HFF-Myc (cell line): Measurements from ENCODE around the gene IL1R1.

Source experiments
- DNase-seq: peaks from one replicate; pipeline ENCODE4 v3.0.0-alpha.2; 2011; ENCODE audit warnings: low read depth; ENCODE audit errors: extremely low read depth
- H3K4me3 ChIP-seq: replicated peaks from 2 replicates; pipeline ENCODE4 v1.5.1; 2011; ENCODE audit warnings: low read depth, mild to moderate bottlenecking, control low read depth, low read length
- TF ChIP-seq, protein P1 (sequence below): IDR thresholded peaks from 2 replicates; pipeline ENCODE4 v1.5.1; 2012; ENCODE audit warnings: mild to moderate bottlenecking, low read depth, low read length, control low read depth; ENCODE audit errors: missing control alignments

IL1R1 gene

DNA sequence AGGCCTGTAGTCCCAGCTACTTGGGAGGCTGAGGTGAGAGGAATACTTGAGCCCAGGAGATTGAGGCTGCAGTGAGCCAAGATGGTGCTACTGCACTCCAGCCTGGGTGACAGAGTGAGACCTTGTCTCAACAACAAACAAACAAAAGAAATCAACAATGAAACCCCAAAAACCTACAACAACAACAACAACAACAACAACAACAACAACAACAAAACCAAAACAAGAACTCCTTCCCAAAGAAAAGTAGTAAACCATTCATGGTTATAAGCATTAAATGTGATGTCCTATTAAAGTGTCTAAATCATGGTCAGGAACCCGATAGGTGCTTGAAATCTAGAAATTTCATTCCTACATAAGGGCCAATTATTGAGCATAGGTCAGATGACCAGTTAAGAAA, 13.5 kb upstream of the IL1R1 start:
- TF ChIP-seq, protein P1, sequence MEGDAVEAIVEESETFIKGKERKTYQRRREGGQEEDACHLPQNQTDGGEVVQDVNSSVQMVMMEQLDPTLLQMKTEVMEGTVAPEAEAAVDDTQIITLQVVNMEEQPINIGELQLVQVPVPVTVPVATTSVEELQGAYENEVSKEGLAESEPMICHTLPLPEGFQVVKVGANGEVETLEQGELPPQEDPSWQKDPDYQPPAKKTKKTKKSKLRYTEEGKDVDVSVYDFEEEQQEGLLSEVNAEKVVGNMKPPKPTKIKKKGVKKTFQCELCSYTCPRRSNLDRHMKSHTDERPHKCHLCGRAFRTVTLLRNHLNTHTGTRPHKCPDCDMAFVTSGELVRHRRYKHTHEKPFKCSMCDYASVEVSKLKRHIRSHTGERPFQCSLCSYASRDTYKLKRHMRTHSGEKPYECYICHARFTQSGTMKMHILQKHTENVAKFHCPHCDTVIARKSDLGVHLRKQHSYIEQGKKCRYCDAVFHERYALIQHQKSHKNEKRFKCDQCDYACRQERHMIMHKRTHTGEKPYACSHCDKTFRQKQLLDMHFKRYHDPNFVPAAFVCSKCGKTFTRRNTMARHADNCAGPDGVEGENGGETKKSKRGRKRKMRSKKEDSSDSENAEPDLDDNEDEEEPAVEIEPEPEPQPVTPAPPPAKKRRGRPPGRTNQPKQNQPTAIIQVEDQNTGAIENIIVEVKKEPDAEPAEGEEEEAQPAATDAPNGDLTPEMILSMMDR, result no peak
- H3K4me3 ChIP-seq, result no peak overlapping the region

DNA sequence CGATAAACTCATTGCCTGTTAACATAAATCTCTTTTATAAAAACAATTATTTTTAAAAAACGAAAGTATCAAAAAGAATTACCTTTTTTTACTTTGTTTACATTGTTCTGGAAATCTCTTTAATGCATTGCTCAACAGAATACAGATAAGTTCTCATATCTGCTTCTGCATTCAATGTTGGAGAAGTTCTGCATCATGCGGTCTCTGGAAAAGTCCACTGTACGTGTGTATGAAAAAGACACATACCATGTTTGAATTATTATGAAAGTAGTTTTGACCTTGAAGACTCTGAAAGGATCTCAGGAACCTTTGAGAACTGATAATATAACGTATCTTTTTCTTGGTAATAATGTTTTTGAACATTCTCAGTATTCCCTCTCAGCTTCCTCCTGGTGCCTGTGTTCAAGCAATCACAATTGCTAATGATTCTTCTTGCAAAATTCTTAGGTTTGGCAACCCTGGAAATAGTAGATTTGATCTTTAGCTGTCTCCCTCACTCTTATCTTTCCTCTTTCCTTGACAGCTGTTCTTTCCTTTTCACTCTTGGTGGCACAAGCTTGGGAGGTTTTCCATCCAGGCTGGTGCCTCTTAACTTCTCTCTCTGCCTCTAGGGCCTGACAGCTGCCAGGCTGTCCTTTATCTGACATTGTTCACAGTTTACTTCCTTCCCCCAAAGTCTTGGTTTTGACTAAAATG, 12.4 kb upstream of the IL1R1 start:
- TF ChIP-seq, protein P1, result no peak

More for the DNA sequence above, 13.5 kb upstream of the IL1R1 start:
- no peak for DNase-seq

DNA sequence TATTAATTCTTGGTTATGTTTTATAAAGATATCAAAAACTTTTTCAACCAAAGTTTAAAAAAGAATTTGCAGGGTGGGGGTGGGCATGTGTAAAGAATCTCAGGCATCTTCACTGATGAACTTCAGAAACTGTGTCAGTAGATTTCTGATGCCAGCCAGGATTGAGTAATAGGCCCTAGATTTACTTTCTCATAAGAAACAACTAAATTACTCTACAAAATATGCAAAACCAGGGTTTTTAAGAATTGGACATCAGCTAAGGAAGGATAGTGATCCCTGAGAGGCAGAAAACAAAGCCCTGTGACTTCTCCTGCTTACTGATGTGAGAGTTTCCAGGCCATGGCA, 11.9 kb upstream of the IL1R1 start:
- DNase-seq, result no peak
- TF ChIP-seq, protein P1, result no peak

More for the DNA sequence above, 12.4 kb upstream of the IL1R1 start:
- DNase-seq, result no peak
- H3K4me3 ChIP-seq, result no peak overlapping the region

DNA sequence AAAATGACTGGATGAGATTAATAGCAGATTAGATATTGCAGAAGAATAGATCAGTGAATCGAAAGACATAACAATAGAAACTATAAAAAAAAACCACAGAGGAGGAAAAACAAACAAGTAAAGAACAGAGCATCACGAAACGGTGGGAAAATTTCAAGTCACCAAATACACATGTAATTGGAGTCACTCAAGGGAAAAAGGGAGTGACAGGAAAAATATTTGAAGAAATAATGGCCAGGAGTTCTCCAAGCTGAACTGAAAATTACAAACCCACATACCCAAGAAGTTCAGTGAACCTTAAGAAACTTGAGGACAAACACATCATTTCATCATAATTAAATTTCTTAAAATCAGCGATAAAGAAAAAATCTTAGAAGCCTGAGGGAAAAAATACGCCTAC, 11.0 kb upstream of the IL1R1 start:
- TF ChIP-seq, protein P1, result no peak
- no peak overlapping the region for H3K4me3 ChIP-seq
- DNase-seq, result no peak

More for the DNA sequence above, 11.9 kb upstream of the IL1R1 start:
- no peak overlapping the region for H3K4me3 ChIP-seq

DNA sequence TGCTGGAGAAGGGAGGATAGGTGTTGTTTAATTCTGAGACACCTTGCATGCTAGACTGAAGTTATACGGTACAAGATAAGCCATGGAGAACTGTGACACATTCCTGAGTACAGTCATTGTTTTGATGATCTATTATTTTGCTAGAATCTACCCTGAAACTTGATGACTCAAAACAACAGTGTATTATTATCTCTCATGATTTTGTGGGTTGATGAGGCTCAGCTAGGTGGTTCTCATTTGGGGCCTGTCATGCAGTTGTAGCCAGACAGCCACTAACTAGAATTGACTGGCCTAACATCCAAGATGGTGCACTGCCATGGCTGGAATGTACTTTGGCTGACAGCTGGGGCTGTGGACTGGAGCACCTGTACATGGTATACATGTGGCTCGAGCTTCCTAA, 5.4 kb upstream of the IL1R1 start:
- no peak overlapping the region for H3K4me3 ChIP-seq
- DNase-seq, result no peak
- TF ChIP-seq, protein P1, result no peak

DNA sequence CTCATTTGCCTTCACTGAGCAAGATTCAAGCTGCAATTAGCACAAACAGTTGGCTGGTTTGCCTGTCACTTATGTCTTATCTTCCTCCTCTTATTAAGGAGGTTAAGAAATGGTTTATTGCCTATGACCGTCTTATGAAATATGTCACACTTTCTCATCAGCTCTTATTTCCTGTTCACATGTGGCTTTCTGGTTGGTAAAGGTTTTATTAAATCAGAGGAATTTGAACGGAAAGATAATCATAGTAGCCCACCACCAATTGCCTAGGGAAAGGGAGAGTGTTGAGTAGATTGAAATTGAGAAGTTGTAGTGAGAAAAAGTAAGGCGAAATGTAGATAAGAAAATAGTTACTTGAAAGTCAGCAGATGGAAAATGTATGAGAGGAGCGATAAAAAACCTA, 4.2 kb upstream of the IL1R1 start:
- TF ChIP-seq, protein P1, result no peak
- DNase-seq, result no peak
- H3K4me3 ChIP-seq, result no peak overlapping the region

DNA sequence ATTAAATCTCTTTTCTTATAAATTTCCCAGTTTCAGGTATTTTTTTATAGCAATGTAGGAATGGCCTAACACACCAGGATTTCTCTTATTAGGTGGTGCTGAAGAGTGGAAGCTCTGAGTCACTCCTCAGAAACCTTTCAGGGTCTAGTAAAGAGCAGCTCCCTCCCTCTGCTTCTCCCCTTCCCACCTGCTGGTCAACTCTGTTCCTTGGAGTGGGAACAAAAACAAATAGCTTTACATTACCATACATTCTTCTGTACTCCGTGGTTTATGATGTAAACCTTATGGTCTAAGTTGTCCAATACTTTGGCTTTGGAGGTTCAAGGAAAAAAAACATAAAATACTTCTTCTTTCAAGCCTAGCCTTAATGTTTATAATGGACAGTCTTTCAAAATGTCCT, 2.7 kb upstream of the IL1R1 start:
- TF ChIP-seq, protein P1, result no peak
- DNase-seq, result no peak
- no peak overlapping the region for H3K4me3 ChIP-seq
